A673 (cell line): Measurements from ENCODE around the gene IFT25. TPM values are rescaled to one million over a fixed set of nuclear protein-coding genes. Genes with fewer than 3 reads are reported as not detected.

Experiments
- BruUV-seq: library from RNA; stranded (reverse); fragments of 400-500 nt; replicated peaks from 2 replicates; lab custom pipeline; 2021; lab: Mats Ljungman, UMichigan
- CTCF ChIA-PET: fragments of 300-600 bp; sonication (Branson Sonifier 250); formaldehyde crosslinking; loops from one replicate; lab custom pipeline; 2022; ENCODE audit warnings: antibody characterized with exemption; lab: Charles Lee
- POLR2A ChIA-PET: fragments of 300-600 bp; sonication (Branson Sonifier 250); formaldehyde crosslinking; loops from one replicate; lab custom pipeline; 2022; ENCODE audit warnings: antibody characterized with exemption; ENCODE audit not compliant: low non-redundant PET; lab: Charles Lee
- DNase-seq: peaks from one replicate; pipeline ENCODE4 v3.0.0-alpha.2; 2015; ENCODE audit warnings: low spot score
- H3K27ac ChIP-seq: fragments of 200-600 bp; sonication (generic); 2 replicates; pipeline ENCODE4 v1.5.1; 2016; ENCODE audit warnings: mixed run types, low read depth, mild to moderate bottlenecking, mixed read lengths, antibody characterized with exemption, low read length; ENCODE audit not compliant: poor library complexity, severe bottlenecking
- H3K27me3 ChIP-seq: fragments of 200-600 bp; sonication (generic); replicated peaks from 2 replicates; pipeline ENCODE4 v1.6.1; 2017; ENCODE audit warnings: mixed run types, low read depth, mild to moderate bottlenecking, mixed read lengths, antibody characterized with exemption, low read length; ENCODE audit not compliant: insufficient read depth, poor library complexity
- H3K36me3 ChIP-seq: fragments of 200-600 bp; sonication (generic); 2 replicates; pipeline ENCODE4 v1.6.1; 2016; ENCODE audit warnings: mixed run types, mild to moderate bottlenecking, mixed read lengths, antibody characterized with exemption, low read length; ENCODE audit not compliant: insufficient read depth, poor library complexity, severe bottlenecking
- H3K4me1 ChIP-seq: fragments of 200-600 bp; sonication (generic); 2 replicates; pipeline ENCODE4 v1.6.1; 2017; ENCODE audit warnings: mixed run types, mild to moderate bottlenecking, mixed read lengths, antibody characterized with exemption, low read length; ENCODE audit not compliant: insufficient read depth, poor library complexity, severe bottlenecking
- H3K4me3 ChIP-seq: fragments of 200-600 bp; sonication (generic); 2 replicates; pipeline ENCODE4 v1.5.1; 2016; ENCODE audit warnings: low read depth, mixed run types, mild to moderate bottlenecking, mixed read lengths, low read length; ENCODE audit not compliant: poor library complexity, severe bottlenecking
- H3K9me3 ChIP-seq: fragments of 200-600 bp; sonication (generic); 2 replicates; pipeline ENCODE4 v1.6.1; 2016; ENCODE audit warnings: mixed run types, low read depth, mild to moderate bottlenecking, mixed read lengths, antibody characterized with exemption, low read length; ENCODE audit not compliant: poor library complexity, severe bottlenecking
- CTCF ChIP-seq: fragments of 300-800, 200-600 bp; sonication (generic); conservative IDR thresholded peaks from 2 replicates; pipeline ENCODE4 v1.5.1; 2017; ENCODE audit warnings: low read depth, mild to moderate bottlenecking, antibody characterized with exemption, low read length, moderate library complexity, mixed read lengths
- EZH2 ChIP-seq: fragments of 200-600 bp; sonication (generic); IDR thresholded peaks from 2 replicates; pipeline ENCODE4 v1.6.1; 2017; ENCODE audit warnings: borderline replicate concordance, low read depth, mild to moderate bottlenecking, mixed read lengths, antibody characterized with exemption, low read length; ENCODE audit not compliant: poor library complexity, severe bottlenecking
- intact Hi-C: fragments of 100-400 bp; cut with micrococcal nuclease; formaldehyde crosslinking; loops from one replicate; pipeline ENCODE4 v1.10.0; 2022; ENCODE audit not compliant: unreplicated experiment
- total RNA-seq: library from RNA; stranded (reverse); gene quantifications from 2 replicates; pipeline ENCODE4 v1.2.3, GENCODE V29; 2021

IFT25 gene
- total RNA-seq, 1 experiment from 2014 or later: 41.0 TPM

GRCh38 chr1:53899206-53899628, 46.3 kb downstream of the IFT25 start:
- Histone ChIP-seq H3K9me3 (no peaks in the 10 kb centered on the region), H3K27ac (no peak overlapping the region), H3K27me3 (no peaks in the 10 kb centered on the region), H3K4me3 (no peak overlapping the region), H3K4me1 (no peaks in the 10 kb centered on the region), H3K36me3 (no peaks in the 10 kb centered on the region)
- DNase-seq: no peak
- BruUV-seq: no TSS peak
- intact Hi-C loops: no loop called here
- CTCF ChIA-PET: no interaction called here
- POLR2A ChIA-PET: no interaction called here
- TF ChIP-seq EZH2 (no peak), CTCF (no peak)

- no peak for DNase-seq
- H3K27me3 ChIP-seq: no peaks in the 10 kb centered on the region
- no TSS peak for BruUV-seq
- no peaks in the 10 kb centered on the region for H3K9me3 ChIP-seq
- H3K4me3 ChIP-seq: no peak overlapping the region
- no peak overlapping the region for H3K27ac ChIP-seq
- CTCF ChIA-PET: no interaction called here
- no peaks in the 10 kb centered on the region for H3K36me3 ChIP-seq
- POLR2A ChIA-PET: no interaction called here
- no peaks in the 10 kb centered on the region for H3K4me1 ChIP-seq
- intact Hi-C loops: no loop called here
- no peak for TF ChIP-seq EZH2
- no peak for TF ChIP-seq CTCF
Measured at GRCh38 chr1:53896635-53897229, 48.8 kb downstream of the IFT25 start.

GRCh38 chr1:53895421-53895820, 50.1 kb downstream of the IFT25 start:
- Histone ChIP-seq H3K27me3 (no peaks in the 10 kb centered on the region), H3K9me3 (no peaks in the 10 kb centered on the region), H3K4me3 (no peak overlapping the region), H3K4me1 (no peaks in the 10 kb centered on the region), H3K36me3 (no peaks in the 10 kb centered on the region), H3K27ac (no peak overlapping the region)
- ChIA-PET POLR2A (no interaction called here), CTCF (no interaction called here)
- no peak for DNase-seq
- TF ChIP-seq EZH2 (no peak), CTCF (no peak)
- intact Hi-C loops: no loop called here
- no TSS peak for BruUV-seq
